ENCODE measurements around the gene RSAD2.

Gene RSAD2

DNA sequence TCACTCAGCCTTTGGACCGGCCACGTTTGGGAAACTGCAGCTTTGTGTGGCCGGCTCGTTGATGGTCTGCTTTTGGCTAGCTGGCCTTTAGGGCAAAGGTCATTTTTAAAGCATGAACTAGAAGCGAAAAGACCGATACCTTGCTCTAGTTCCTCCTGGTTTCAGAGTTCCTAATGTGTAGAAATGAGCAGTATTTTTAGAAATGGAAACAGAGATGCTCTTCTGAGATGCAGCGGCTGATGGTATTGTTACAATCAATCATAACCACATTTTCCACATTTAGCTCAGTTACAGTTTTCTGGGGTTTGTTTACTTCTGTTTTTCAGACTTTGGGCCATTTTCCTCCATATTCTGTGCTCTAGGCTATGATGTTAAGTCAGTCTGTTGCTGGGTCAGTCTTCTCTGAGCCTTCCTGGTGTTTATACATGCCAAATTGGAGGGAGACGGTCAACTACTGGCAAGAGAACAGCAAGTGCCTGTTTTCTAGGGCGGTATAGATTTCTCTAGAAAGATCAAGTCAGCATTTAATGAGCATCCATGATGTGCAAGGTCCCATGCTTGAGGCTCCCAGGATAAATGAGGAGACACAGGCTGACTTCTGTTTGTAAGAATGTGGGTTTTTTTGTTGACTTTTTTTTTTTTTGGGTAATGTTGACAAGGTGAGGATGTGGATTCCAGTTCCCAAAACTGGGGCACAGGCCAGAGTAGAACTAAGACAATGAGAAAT, 67.7 kb downstream of the RSAD2 start:
- DNase-seq (ENCODE audit: low spot score) = no peak

GRCh38 chr2:6945821-6946220, 68.2 kb downstream of the RSAD2 start:
- no peak for DNase-seq (ENCODE audit: low spot score)

GRCh38 chr2:6946722-6947121, 69.1 kb downstream of the RSAD2 start:
- no peak for DNase-seq (ENCODE audit: low spot score)
